Gastroesophageal sphincter (tissue), 4 donors: ENCODE data around the gene SULT1C4. TPM values are rescaled to one million over a fixed set of nuclear protein-coding genes. Genes with fewer than 3 reads are reported as not detected.

Experiments
- ATAC-seq: fragments of 150-250 bp; one replicate; pipeline ENCODE4 v1.9.1; 2016; ENCODE audit warnings: mild to moderate bottlenecking, moderate library complexity
- H3K27ac ChIP-seq, 4 donors: fragments of 200-600 bp; sonication (generic) in 3 of 4; 1 replicate in 3 of 4; 2 replicates in 1 of 4; pipeline ENCODE4 v1.5.1; 2016 to 2019
- H3K27me3 ChIP-seq: fragments of 200-600 bp; sonication (generic); one replicate; pipeline ENCODE4 v1.5.1; 2019
- H3K36me3 ChIP-seq, 2 donors: fragments of 200-600 bp; sonication (generic); one replicate each; pipeline ENCODE4 v1.5.1; 2019; ENCODE audit warnings: control low read depth in 1 of 2
- H3K4me1 ChIP-seq, 3 donors: fragments of 200-600 bp; sonication (generic); 1 replicate in 2 of 3; 2 replicates in 1 of 3; pipeline ENCODE4 v1.5.1; 2016 to 2019; ENCODE audit warnings: control low read depth in 2 of 3
- H3K4me3 ChIP-seq, 2 donors: fragments of 200-600 bp; sonication (generic); one replicate each; pipeline ENCODE4 v1.5.1; 2019; ENCODE audit warnings: mild to moderate bottlenecking in 1 of 2, moderate library complexity in 1 of 2
- H3K9me3 ChIP-seq, 3 donors: fragments of 200-600 bp; sonication (generic); one replicate each; pipeline ENCODE4 v1.5.1; 2017 to 2019; ENCODE audit warnings: control low read depth in 2 of 3
- CTCF ChIP-seq, 4 experiments: fragments of 200-600 bp in 2 of 4; fragments of 450-650 bp in 2 of 4; sonication (generic) in 1 of 4; IDR thresholded peaks; one replicate each; pipeline ENCODE4 v1.5.1; 2017 to 2019; ENCODE audit warnings: antibody characterized with exemption in 4 of 4, mild to moderate bottlenecking in 2 of 4, moderate library complexity in 2 of 4
- EP300 ChIP-seq: sonication (generic); formaldehyde crosslinking; IDR thresholded peaks from one replicate; pipeline ENCODE4 v1.6.1; 2017; ENCODE audit warnings: antibody characterized with exemption, mild to moderate bottlenecking
- POLR2A ChIP-seq, 2 donors: fragments of 450-650 bp; IDR thresholded peaks; one replicate each; pipeline ENCODE4 v1.6.1; 2017; ENCODE audit warnings: antibody characterized with exemption in 2 of 2, mild to moderate bottlenecking in 2 of 2, moderate library complexity in 1 of 2
- POLR2AphosphoS5 ChIP-seq: sonication (generic); formaldehyde crosslinking; IDR thresholded peaks from one replicate; pipeline ENCODE4 v1.6.1; 2017; ENCODE audit warnings: antibody characterized with exemption
- WGBS, 2 donors: methylation state at CpG; one replicate each; pipeline ENCODE4 v1.1.5; 2018; ENCODE audit warnings: low coverage in 1 of 2; 5-methylcytosine and 5-hydroxymethylcytosine counted together
- total RNA-seq, 4 donors: library from RNA; depleted of rRNA; stranded (reverse); fragments of >200 nt; gene quantifications; one replicate each; pipeline ENCODE4 v1.1.0, GENCODE V29; 2016

The SULT1C4 gene
- total RNA-seq, 4 donors from 2014 or later = 2.3 to 8.1 (median 5.9) TPM

DNA sequence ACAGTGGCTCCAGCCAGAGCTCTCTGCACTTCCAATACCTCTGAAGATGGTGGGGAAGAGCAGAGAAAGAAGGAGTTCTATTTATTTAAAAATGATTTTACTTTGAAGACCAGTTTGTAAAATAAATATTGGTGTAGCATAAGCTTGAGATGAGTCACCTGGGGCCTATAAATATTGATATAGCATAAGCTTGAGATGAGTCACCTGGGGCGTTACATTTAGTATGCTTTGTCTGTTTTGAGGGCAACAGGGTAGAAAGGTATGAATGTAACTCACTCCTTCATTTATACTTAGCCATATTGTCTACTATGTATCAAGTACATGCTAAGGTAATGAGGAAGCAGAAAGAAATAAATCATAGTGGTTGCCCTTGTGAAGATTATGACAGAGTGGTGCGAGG is 7.7 kb upstream of the SULT1C4 start:
- Histone ChIP-seq H3K36me3 (no peaks in the 10 kb centered on the region), H3K27me3 (no peaks in the 10 kb centered on the region), H3K4me1 (no peaks in the 10 kb centered on the region), H3K4me3 (no peak overlapping the region), H3K9me3 (no peaks in the 10 kb centered on the region), H3K27ac (no peak overlapping the region)
- no peak for ATAC-seq
- WGBS, 2 donors = 80% methylated on average over 2 of the region's 2 CpGs
- no peak for TF ChIP-seq POLR2A (IDR thresholded peaks at IDR 0.05)
- TF ChIP-seq CTCF (IDR thresholded peaks at IDR 0.05) = no peak
- no peak for TF ChIP-seq EP300
- no peak for TF ChIP-seq POLR2AphosphoS5

DNA sequence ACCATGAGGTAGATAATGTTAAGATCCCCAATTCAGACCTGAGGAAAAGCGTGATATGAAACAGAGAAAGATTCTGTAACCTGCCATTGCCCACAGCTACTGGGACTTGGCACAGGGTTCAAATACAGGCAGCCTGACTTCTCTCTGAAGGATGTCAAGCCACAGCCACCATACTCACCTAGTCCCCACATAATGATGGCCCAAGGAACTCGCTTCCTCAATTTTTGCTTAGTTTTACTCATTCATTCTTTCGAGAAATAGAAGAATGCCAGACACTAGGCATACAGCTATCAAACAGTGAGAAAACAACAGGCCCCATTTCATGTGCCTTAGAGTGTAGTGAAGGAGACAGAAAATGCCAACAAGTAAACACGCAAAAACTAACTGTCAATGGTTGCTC is 980 bp upstream of the SULT1C4 start:
- no peaks in the 10 kb centered on the region for H3K36me3 ChIP-seq
- peak overlapping the region in 2 of 4 donors; percentile 70 for H3K27ac ChIP-seq
- TF ChIP-seq EP300 = no peak
- TF ChIP-seq POLR2AphosphoS5 = no peak
- TF ChIP-seq POLR2A (IDR thresholded peaks at IDR 0.05) = no peak
- TF ChIP-seq CTCF (IDR thresholded peaks at IDR 0.05) = no peak
- H3K27me3 ChIP-seq = no peaks in the 10 kb centered on the region
- H3K4me1 ChIP-seq = peaks cover 0 to 8% (median 0%) of the 10 kb centered on the region in 3 donors
- ATAC-seq = no peak
- H3K9me3 ChIP-seq = no peaks in the 10 kb centered on the region
- WGBS, 2 donors = 29 to 100% methylated on average over 1 to 3 of the region's 4 CpGs
- no peak overlapping the region for H3K4me3 ChIP-seq

DNA sequence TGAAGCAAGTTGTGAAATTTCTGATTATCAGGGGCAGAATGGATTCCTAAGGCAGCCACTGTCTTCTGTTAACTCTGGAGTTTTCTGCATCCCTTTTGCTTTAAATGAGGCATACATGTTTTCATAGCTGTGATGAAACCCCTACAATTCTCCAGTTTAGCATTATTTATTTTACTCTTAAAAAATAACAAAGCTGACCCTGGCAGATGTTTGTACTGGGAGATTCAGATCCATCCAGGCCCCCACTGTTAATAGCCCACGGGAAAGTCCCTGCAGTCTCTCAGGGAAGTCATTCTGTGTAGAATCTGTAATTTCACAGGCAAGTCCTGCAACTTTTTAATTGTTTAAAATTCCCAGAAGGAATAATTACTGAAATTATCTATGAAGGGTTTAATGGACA is 353 bp upstream of the SULT1C4 start:
- peak overlapping the region in 3 of 4 donors; percentile 70 to 79 (median 70) for H3K27ac ChIP-seq
- H3K4me3 ChIP-seq = peak overlapping the region in 1 of 2 donors; percentile 47

GRCh38 chr2:108378851-108379250 is 1.1 kb downstream of the SULT1C4 start:
- TF ChIP-seq CTCF (IDR thresholded peaks at IDR 0.05) = no peak
- no peak for TF ChIP-seq EP300
- Histone ChIP-seq H3K27me3 (no peaks in the 10 kb centered on the region), H3K4me3 (peak overlapping the region in 1 of 2 donors; percentile 47)

More for the DNA sequence above, 353 bp upstream of the SULT1C4 start:
- WGBS, 2 donors = 0 to 20% methylated on average over 1 of the region's 1 CpG
- no peak for TF ChIP-seq POLR2AphosphoS5
- TF ChIP-seq CTCF (IDR thresholded peaks at IDR 0.05) = no peak
- no peak for TF ChIP-seq POLR2A (IDR thresholded peaks at IDR 0.05)
- TF ChIP-seq EP300 = no peak
- no peak for ATAC-seq
- peaks cover 0 to 8% (median 0%) of the 10 kb centered on the region in 3 donors for H3K4me1 ChIP-seq
- H3K9me3 ChIP-seq = no peaks in the 10 kb centered on the region
- no peaks in the 10 kb centered on the region for H3K36me3 ChIP-seq
- no peaks in the 10 kb centered on the region for H3K27me3 ChIP-seq

GRCh38 chr2:108382196-108382595 is 4.4 kb downstream of the SULT1C4 start:
- H3K4me3 ChIP-seq = no peak overlapping the region
- H3K9me3 ChIP-seq = no peaks in the 10 kb centered on the region
- TF ChIP-seq POLR2A (IDR thresholded peaks at IDR 0.05) (no peak), POLR2AphosphoS5 (no peak), CTCF (IDR thresholded peaks at IDR 0.05) (no peak), EP300 (no peak)
- peaks cover 0 to 11% of the 10 kb centered on the region in 2 donors for H3K36me3 ChIP-seq
- H3K27ac ChIP-seq = no peak overlapping the region
- H3K27me3 ChIP-seq = no peaks in the 10 kb centered on the region
- peaks cover 0 to 6% (median 0%) of the 10 kb centered on the region in 3 donors for H3K4me1 ChIP-seq
- 79 to 81% methylated on average over 4 of the region's 4 CpGs for WGBS, 2 donors
- no peak for ATAC-seq

More at GRCh38 chr2:108378851-108379250, 1.1 kb downstream of the SULT1C4 start:
- WGBS, 2 donors = 30 to 69% methylated on average over 2 of the region's 2 CpGs
- peak overlapping the region in 3 of 4 donors; percentile 20 to 70 (median 70) for H3K27ac ChIP-seq
- peaks cover 0 to 5% of the 10 kb centered on the region in 2 donors for H3K36me3 ChIP-seq
- H3K9me3 ChIP-seq = no peaks in the 10 kb centered on the region
- H3K4me1 ChIP-seq = peaks cover 0 to 8% (median 0%) of the 10 kb centered on the region in 3 donors
- ATAC-seq = no peak
